KMS-11 (cell line): Measurements from ENCODE around the gene PLEKHN1.

Experiments used
- H2AFZ ChIP-seq: fragments of 200-600 bp; sonication (generic); 2 replicates; pipeline ENCODE4 v1.6.1; 2016; ENCODE audit warnings: antibody characterized with exemption, mixed run types, low read depth
- H3K27ac ChIP-seq: fragments of 200-600 bp; sonication (generic); 2 replicates; pipeline ENCODE4 v1.6.1; 2016; ENCODE audit warnings: mild to moderate bottlenecking, mixed run types
- H3K27me3 ChIP-seq: fragments of 200-600 bp; sonication (generic); 2 replicates; pipeline ENCODE4 v1.6.1; 2017; ENCODE audit warnings: mild to moderate bottlenecking, low read depth, mixed run types, moderate library complexity; ENCODE audit not compliant: insufficient read depth
- H3K36me3 ChIP-seq: fragments of 200-600 bp; sonication (generic); 2 replicates; pipeline ENCODE4 v1.6.1; 2017; ENCODE audit warnings: mild to moderate bottlenecking, mixed run types; ENCODE audit not compliant: insufficient read depth
- H3K4me1 ChIP-seq: fragments of 200-600 bp; sonication (generic); 2 replicates; pipeline ENCODE4 v1.6.1; 2016; ENCODE audit warnings: mild to moderate bottlenecking, low read depth, mixed run types; ENCODE audit not compliant: poor library complexity, severe bottlenecking
- H3K4me2 ChIP-seq: fragments of 200-600 bp; sonication (generic); 2 replicates; pipeline ENCODE4 v1.7.0; 2016; ENCODE audit warnings: mild to moderate bottlenecking, mixed run types
- H3K4me3 ChIP-seq: fragments of 200-600 bp; sonication (generic); IDR thresholded peaks from 2 replicates; pipeline ENCODE4 v1.6.1; 2017; ENCODE audit warnings: low read depth, low read length, mixed read lengths; ENCODE audit not compliant: insufficient read depth
- H3K79me2 ChIP-seq: fragments of 200-600 bp; sonication (generic); 2 replicates; pipeline ENCODE4 v1.6.1; 2016; ENCODE audit warnings: low read depth, mixed run types; ENCODE audit not compliant: insufficient read depth
- H3K9ac ChIP-seq: fragments of 200-600 bp; sonication (generic); 2 replicates; pipeline ENCODE4 v1.6.1; 2016; ENCODE audit warnings: mild to moderate bottlenecking, mixed run types
- H4K20me1 ChIP-seq: fragments of 200-600 bp; sonication (generic); 2 replicates; pipeline ENCODE4 v1.6.1; 2016; ENCODE audit warnings: mild to moderate bottlenecking, mixed run types; ENCODE audit not compliant: insufficient read depth
- CTCF ChIP-seq: fragments of 200-600 bp; sonication (generic); conservative IDR thresholded peaks from 2 replicates; pipeline ENCODE4 v1.6.1; 2017; ENCODE audit warnings: low read depth, mild to moderate bottlenecking, antibody characterized with exemption, low read length, moderate library complexity, mixed read lengths

The PLEKHN1 gene

DNA sequence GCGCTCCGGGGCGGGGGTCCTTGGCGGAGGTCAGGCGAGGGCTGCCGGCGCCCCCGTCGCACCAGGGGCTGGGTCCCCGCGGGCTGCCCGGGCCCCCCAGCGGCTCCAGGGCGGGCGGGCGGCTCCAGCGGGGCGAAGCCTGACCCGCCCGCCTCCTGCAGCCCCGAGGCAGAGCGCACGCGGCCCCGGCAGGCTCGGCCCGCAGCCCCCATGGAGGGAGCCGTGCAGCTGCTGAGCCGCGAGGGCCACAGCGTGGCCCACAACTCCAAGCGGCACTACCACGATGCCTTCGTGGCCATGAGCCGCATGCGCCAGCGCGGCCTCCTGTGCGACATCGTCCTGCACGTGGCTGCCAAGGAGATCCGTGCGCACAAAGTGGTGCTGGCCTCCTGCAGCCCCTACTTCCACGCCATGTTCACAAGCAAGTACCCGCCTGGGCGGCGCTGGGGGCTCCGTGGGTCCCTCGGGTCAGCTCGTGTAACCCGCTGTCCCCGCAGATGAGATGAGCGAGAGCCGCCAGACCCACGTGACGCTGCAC is 5.1 kb upstream of the PLEKHN1 start:
- Histone ChIP-seq H2AFZ (no peak overlapping the region), H3K4me3 (no peak overlapping the region), H4K20me1 (no peaks in the 10 kb centered on the region), H3K9ac (no peak overlapping the region), H3K27me3 (no peaks in the 10 kb centered on the region; the same call in 1 of the 2 replicates), H3K36me3 (peaks cover 5% of the 10 kb centered on the region; the same call in 1 of the 2 replicates), H3K4me1 (peaks cover 27% of the 10 kb centered on the region), H3K79me2 (peaks cover 22% of the 10 kb centered on the region), H3K4me2 (peak overlapping the region; percentile 17; the same call in 1 of the 2 replicates), H3K27ac (no peak overlapping the region)
- TF ChIP-seq CTCF: no peak

DNA sequence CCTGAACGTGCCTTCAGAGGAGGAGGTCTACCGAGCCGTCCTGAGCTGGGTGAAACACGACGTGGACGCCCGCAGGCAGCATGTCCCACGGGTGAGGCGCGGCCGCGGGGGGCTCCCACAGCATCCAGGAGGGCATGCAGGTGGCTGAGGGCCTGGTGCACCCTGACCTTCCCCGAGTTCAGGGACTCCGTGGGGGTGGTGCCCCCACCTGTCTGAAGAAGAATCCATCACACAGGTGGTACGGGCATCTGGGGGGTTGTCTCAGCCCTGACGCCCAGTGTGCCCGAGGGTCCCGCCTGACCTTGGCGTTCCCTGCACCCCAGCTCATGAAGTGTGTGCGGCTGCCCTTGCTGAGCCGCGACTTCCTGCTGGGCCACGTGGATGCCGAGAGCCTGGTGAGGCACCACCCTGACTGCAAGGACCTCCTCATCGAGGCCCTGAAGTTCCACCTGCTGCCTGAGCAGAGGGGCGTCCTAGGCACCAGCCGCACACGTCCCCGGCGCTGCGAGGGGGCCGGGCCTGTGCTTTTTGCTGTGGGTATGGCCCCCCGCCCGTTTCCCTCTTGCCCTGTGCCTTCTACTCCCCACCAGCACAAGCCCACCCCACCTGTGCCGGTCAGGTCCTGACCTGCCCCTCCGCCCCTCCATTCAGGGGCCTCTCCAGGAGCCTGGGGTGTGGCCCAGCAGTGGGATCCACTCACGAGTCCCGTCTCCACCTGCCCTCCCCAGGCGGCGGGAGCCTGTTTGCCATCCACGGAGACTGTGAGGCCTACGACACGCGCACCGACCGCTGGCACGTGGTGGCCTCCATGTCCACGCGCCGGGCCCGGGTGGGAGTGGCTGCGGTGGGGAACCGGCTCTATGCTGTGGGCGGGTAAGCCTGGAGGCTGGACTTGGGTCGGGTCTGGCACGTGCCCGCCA is 3.6 kb upstream of the PLEKHN1 start:
- no peaks in the 10 kb centered on the region; the same call in 1 of the 2 replicates for H3K27me3 ChIP-seq
- no peak overlapping the region for H3K27ac ChIP-seq
- no peak overlapping the region for H2AFZ ChIP-seq
- peaks cover 13% of the 10 kb centered on the region for H3K79me2 ChIP-seq
- no peak overlapping the region for H3K4me2 ChIP-seq
- H4K20me1 ChIP-seq: no peaks in the 10 kb centered on the region
- H3K4me3 ChIP-seq: no peak overlapping the region
- no peak overlapping the region for H3K9ac ChIP-seq
- peaks cover 33% of the 10 kb centered on the region for H3K4me1 ChIP-seq
- no peaks in the 10 kb centered on the region for H3K36me3 ChIP-seq
- TF ChIP-seq CTCF: no peak

GRCh38 chr1:963301-963651 is 3.0 kb upstream of the PLEKHN1 start:
- H4K20me1 ChIP-seq: no peaks in the 10 kb centered on the region
- peaks cover 27% of the 10 kb centered on the region for H3K4me1 ChIP-seq
- TF ChIP-seq CTCF: no peak
- peaks cover 7% of the 10 kb centered on the region for H3K79me2 ChIP-seq
- H3K27me3 ChIP-seq: no peaks in the 10 kb centered on the region; the same call in 1 of the 2 replicates
- H3K4me3 ChIP-seq: no peak overlapping the region
- H2AFZ ChIP-seq: no peak overlapping the region
- H3K4me2 ChIP-seq: no peak overlapping the region
- H3K27ac ChIP-seq: no peak overlapping the region
- H3K9ac ChIP-seq: no peak overlapping the region
- H3K36me3 ChIP-seq: no peaks in the 10 kb centered on the region

GRCh38 chr1:963746-964525 is 2.3 kb upstream of the PLEKHN1 start:
- no peak overlapping the region for H3K27ac ChIP-seq
- no peak overlapping the region for H3K9ac ChIP-seq
- no peak overlapping the region for H2AFZ ChIP-seq
- H3K27me3 ChIP-seq: no peaks in the 10 kb centered on the region; the same call in 1 of the 2 replicates
- no peaks in the 10 kb centered on the region for H4K20me1 ChIP-seq
- H3K4me2 ChIP-seq: no peak overlapping the region
- H3K36me3 ChIP-seq: no peaks in the 10 kb centered on the region
- no peak overlapping the region for H3K4me3 ChIP-seq
- peaks cover under 1% of the 10 kb centered on the region for H3K79me2 ChIP-seq
- TF ChIP-seq CTCF: no peak
- peaks cover 27% of the 10 kb centered on the region for H3K4me1 ChIP-seq
